Uterus (tissue), 2 donors: ENCODE measurements around the gene TRIM34.
"Not testable (repeated sequence)": the region's sequence is repeated elsewhere in the genome, so short reads cannot be mapped to it uniquely, and the experiment has no call there.

Source experiments
- POLR2A ChIP-seq, 2 donors: fragments of 450-650 bp; IDR thresholded peaks; one replicate each; pipeline ENCODE4 v1.6.1; 2016; ENCODE audit warnings: antibody characterized with exemption in 2 of 2, mild to moderate bottlenecking in 1 of 2, moderate library complexity in 1 of 2
- TF ChIP-seq, protein P1 (sequence below), 4 experiments: fragments of 200-600 bp in 2 of 4; fragments of 450-650 bp in 2 of 4; sonication (generic) in 2 of 4; IDR thresholded peaks; one replicate each; pipeline ENCODE4 v1.5.1; 2016 to 2019; ENCODE audit warnings: antibody characterized with exemption in 4 of 4, mild to moderate bottlenecking in 2 of 4, moderate library complexity in 1 of 4

DNA sequence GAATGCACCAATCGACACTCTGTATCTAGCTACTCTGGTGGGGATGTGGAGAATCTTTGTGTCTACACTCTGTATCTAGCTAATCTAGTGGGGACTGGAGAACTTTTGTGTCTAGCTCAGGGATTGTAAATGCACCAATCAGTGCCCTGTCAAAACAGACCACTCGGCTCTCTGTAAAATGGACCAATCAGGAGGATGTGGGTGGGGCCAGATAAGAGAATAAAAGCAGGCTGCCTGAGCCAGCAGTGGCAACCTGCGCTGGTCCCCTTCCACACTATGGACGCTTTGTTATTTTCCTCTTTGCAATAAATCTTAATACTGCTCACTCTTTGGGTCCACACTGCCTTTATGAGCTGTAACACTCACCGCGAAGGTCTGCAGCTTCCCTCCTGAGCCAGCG lies 58.8 kb downstream of the TRIM34 start:
- TF ChIP-seq POLR2A (IDR thresholded peaks at IDR 0.05): not testable (repeated sequence)
- TF ChIP-seq, protein P1, sequence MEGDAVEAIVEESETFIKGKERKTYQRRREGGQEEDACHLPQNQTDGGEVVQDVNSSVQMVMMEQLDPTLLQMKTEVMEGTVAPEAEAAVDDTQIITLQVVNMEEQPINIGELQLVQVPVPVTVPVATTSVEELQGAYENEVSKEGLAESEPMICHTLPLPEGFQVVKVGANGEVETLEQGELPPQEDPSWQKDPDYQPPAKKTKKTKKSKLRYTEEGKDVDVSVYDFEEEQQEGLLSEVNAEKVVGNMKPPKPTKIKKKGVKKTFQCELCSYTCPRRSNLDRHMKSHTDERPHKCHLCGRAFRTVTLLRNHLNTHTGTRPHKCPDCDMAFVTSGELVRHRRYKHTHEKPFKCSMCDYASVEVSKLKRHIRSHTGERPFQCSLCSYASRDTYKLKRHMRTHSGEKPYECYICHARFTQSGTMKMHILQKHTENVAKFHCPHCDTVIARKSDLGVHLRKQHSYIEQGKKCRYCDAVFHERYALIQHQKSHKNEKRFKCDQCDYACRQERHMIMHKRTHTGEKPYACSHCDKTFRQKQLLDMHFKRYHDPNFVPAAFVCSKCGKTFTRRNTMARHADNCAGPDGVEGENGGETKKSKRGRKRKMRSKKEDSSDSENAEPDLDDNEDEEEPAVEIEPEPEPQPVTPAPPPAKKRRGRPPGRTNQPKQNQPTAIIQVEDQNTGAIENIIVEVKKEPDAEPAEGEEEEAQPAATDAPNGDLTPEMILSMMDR (IDR thresholded peaks at IDR 0.05): not testable (repeated sequence)
